NCI-H2171 (cell line): ENCODE results near the gene LRRN2.

ENCODE experiments used
- DNase-seq: peaks from one replicate; lab custom pipeline; 2025; lab: John Stamatoyannopoulos, UW

Gene LRRN2

GRCh38 chr1:204662530-204662929 is 23.0 kb downstream of the LRRN2 start:
- no peak for DNase-seq

GRCh38 chr1:204660509-204660908 is 25.0 kb downstream of the LRRN2 start:
- DNase-seq, result no peak

GRCh38 chr1:204659056-204659455 is 26.5 kb downstream of the LRRN2 start:
- no peak for DNase-seq

GRCh38 chr1:204658295-204658694 is 27.2 kb downstream of the LRRN2 start:
- DNase-seq, result no peak

GRCh38 chr1:204653590-204654340 is 31.8 kb downstream of the LRRN2 start:
- DNase-seq, result no peak

- DNase-seq, result peak; percentile 44
Measured at GRCh38 chr1:204652497-204652896, 33.0 kb downstream of the LRRN2 start.

GRCh38 chr1:204651843-204652421 is 33.6 kb downstream of the LRRN2 start:
- peak; percentile 87 for DNase-seq

GRCh38 chr1:204650911-204651570 is 34.5 kb downstream of the LRRN2 start:
- no peak for DNase-seq

- peak; percentile 60 for DNase-seq
Measured at GRCh38 chr1:204649721-204650521, 35.6 kb downstream of the LRRN2 start.

GRCh38 chr1:204648576-204648975 is 37.0 kb downstream of the LRRN2 start:
- no peak for DNase-seq

- no peak for DNase-seq
Measured at GRCh38 chr1:204647805-204648153, 37.8 kb downstream of the LRRN2 start.

GRCh38 chr1:204647114-204647804 is 38.3 kb downstream of the LRRN2 start:
- no peak for DNase-seq

- DNase-seq, result no peak
Measured at GRCh38 chr1:204645666-204646065, 39.9 kb downstream of the LRRN2 start.

- DNase-seq, result no peak
Measured at GRCh38 chr1:204645251-204645650, 40.3 kb downstream of the LRRN2 start.

GRCh38 chr1:204643503-204643902 is 42.0 kb downstream of the LRRN2 start:
- no peak for DNase-seq

GRCh38 chr1:204641936-204642335 is 43.6 kb downstream of the LRRN2 start:
- DNase-seq, result no peak

GRCh38 chr1:204641455-204641854 is 44.1 kb downstream of the LRRN2 start:
- no peak for DNase-seq

GRCh38 chr1:204640578-204640977 is 45.0 kb downstream of the LRRN2 start:
- no peak for DNase-seq

- DNase-seq, result no peak
Measured at GRCh38 chr1:204634260-204634910, 51.2 kb downstream of the LRRN2 start.

GRCh38 chr1:204633665-204634064 is 51.9 kb downstream of the LRRN2 start:
- DNase-seq, result no peak

- DNase-seq, result no peak
Measured at GRCh38 chr1:204630132-204630905, 55.2 kb downstream of the LRRN2 start.
